ENCODE measurements around the gene USP13. TPM values are rescaled to one million over a fixed set of nuclear protein-coding genes. Genes with fewer than 3 reads are reported as not detected.

The USP13 gene
- total RNA-seq, 1 experiment from 2014 or later = 33.0 TPM

GRCh38 chr3:179822296-179822695 is 169.5 kb downstream of the USP13 start:
- no peak for DNase-seq (ENCODE audit: low spot score)
- no TSS peak for BruUV-seq (replicated peaks)
- Histone ChIP-seq H3K36me3 (ENCODE audit: insufficient read depth, low read length, poor library complexity, severe bottlenecking) (no peaks in the 10 kb centered on the region), H3K4me3 (ENCODE audit: low read depth, low read length, poor library complexity, severe bottlenecking) (no peak overlapping the region), H3K27me3 (replicated peaks; ENCODE audit: insufficient read depth, low read depth, low read length, poor library complexity) (peaks cover 28% of the 10 kb centered on the region), H3K27ac (ENCODE audit: low read depth, low read length, poor library complexity, severe bottlenecking) (no peak overlapping the region), H3K4me1 (ENCODE audit: insufficient read depth, low read length, poor library complexity, severe bottlenecking) (no peaks in the 10 kb centered on the region), H3K9me3 (ENCODE audit: low read depth, low read length, poor library complexity, severe bottlenecking) (no peaks in the 10 kb centered on the region)
- POLR2A ChIA-PET (ENCODE audit: low non-redundant PET) = no interaction called here
- CTCF ChIA-PET = no interaction called here
- TF ChIP-seq EZH2 (IDR thresholded peaks at IDR 0.05; ENCODE audit: borderline replicate concordance, low read depth, low read length, poor library complexity, severe bottlenecking) = no peak
- TF ChIP-seq, protein P1, sequence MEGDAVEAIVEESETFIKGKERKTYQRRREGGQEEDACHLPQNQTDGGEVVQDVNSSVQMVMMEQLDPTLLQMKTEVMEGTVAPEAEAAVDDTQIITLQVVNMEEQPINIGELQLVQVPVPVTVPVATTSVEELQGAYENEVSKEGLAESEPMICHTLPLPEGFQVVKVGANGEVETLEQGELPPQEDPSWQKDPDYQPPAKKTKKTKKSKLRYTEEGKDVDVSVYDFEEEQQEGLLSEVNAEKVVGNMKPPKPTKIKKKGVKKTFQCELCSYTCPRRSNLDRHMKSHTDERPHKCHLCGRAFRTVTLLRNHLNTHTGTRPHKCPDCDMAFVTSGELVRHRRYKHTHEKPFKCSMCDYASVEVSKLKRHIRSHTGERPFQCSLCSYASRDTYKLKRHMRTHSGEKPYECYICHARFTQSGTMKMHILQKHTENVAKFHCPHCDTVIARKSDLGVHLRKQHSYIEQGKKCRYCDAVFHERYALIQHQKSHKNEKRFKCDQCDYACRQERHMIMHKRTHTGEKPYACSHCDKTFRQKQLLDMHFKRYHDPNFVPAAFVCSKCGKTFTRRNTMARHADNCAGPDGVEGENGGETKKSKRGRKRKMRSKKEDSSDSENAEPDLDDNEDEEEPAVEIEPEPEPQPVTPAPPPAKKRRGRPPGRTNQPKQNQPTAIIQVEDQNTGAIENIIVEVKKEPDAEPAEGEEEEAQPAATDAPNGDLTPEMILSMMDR (conservative IDR thresholded peaks at IDR 0.05; ENCODE audit: low read depth, low read length) = no peak
- intact Hi-C loops (cut with micrococcal nuclease; ENCODE audit: unreplicated experiment) = no loop called here

DNA sequence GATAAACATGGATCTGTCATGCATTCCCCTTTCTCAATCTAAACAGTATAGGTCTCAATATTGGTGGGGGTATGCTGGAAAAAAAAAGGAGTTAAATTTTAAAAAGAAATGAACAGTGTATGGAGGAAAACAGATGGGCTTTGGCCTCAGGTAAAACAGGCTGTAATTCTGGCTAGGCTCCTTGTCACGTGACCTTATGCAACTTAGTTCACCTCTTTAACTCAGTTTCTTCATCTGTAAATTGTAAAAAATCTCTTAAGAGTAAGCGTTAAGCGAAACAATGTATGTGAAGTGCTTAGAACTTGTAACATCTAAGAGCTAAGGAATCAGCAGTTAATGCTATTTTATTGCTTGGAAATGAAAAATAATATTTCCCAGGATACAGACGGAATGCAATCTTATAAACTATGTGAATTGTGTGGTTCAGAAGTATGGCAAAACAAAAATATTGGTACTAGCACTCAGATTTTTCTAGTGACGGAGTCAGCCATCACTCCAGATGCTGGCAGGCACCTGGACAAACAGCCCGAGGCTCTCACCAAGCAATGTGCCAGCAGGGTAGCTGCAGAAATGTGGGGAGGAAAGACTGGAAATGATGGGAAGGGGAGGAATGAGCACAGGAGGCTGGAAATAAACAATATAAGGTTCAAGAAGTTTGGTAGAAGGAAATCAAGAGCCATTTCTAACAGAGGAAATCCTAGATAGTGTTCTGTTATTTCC is 172.8 kb downstream of the USP13 start:
- Histone ChIP-seq H3K36me3 (ENCODE audit: insufficient read depth, low read length, poor library complexity, severe bottlenecking) (no peaks in the 10 kb centered on the region), H3K27me3 (replicated peaks; ENCODE audit: insufficient read depth, low read depth, low read length, poor library complexity) (peaks cover 24% of the 10 kb centered on the region), H3K4me3 (ENCODE audit: low read depth, low read length, poor library complexity, severe bottlenecking) (no peak overlapping the region), H3K27ac (ENCODE audit: low read depth, low read length, poor library complexity, severe bottlenecking) (no peak overlapping the region), H3K4me1 (ENCODE audit: insufficient read depth, low read length, poor library complexity, severe bottlenecking) (no peaks in the 10 kb centered on the region), H3K9me3 (ENCODE audit: low read depth, low read length, poor library complexity, severe bottlenecking) (no peaks in the 10 kb centered on the region)
- intact Hi-C loops (cut with micrococcal nuclease; ENCODE audit: unreplicated experiment) = no loop called here
- ChIA-PET CTCF (no interaction called here), POLR2A (ENCODE audit: low non-redundant PET) (no interaction called here)
- TF ChIP-seq, protein P1 (conservative IDR thresholded peaks at IDR 0.05; ENCODE audit: low read depth, low read length) = no peak
- no peak for TF ChIP-seq EZH2 (IDR thresholded peaks at IDR 0.05; ENCODE audit: borderline replicate concordance, low read depth, low read length, poor library complexity, severe bottlenecking)
- BruUV-seq (replicated peaks) = no TSS peak
- DNase-seq (ENCODE audit: low spot score) = no peak

DNA sequence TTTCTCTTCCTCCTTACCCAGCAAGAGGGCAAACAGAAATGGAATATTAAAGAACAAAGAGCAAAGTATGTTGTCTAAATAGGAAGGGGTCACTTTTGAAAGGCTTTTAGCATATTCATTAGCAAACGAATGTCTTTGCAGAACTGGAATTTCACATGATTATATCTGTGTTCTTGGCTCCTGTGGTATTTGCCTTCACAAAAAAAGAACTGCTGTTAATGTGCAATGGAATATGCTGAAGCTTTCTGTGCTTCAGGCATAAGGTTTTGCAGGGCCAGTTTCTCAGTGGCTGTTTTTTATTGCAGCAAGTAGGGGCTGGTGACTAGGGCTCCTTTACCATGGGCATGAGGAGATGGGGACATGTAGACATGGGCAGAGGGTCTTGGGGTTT is 173.4 kb downstream of the USP13 start:
- Histone ChIP-seq H3K36me3 (ENCODE audit: insufficient read depth, low read length, poor library complexity, severe bottlenecking) (no peaks in the 10 kb centered on the region), H3K4me1 (ENCODE audit: insufficient read depth, low read length, poor library complexity, severe bottlenecking) (no peaks in the 10 kb centered on the region), H3K27me3 (replicated peaks; ENCODE audit: insufficient read depth, low read depth, low read length, poor library complexity) (peaks cover 18% of the 10 kb centered on the region), H3K27ac (ENCODE audit: low read depth, low read length, poor library complexity, severe bottlenecking) (no peak overlapping the region), H3K9me3 (ENCODE audit: low read depth, low read length, poor library complexity, severe bottlenecking) (no peaks in the 10 kb centered on the region), H3K4me3 (ENCODE audit: low read depth, low read length, poor library complexity, severe bottlenecking) (no peak overlapping the region)
- no peak for TF ChIP-seq EZH2 (IDR thresholded peaks at IDR 0.05; ENCODE audit: borderline replicate concordance, low read depth, low read length, poor library complexity, severe bottlenecking)
- ChIA-PET POLR2A (ENCODE audit: low non-redundant PET) (no interaction called here), CTCF (no interaction called here)
- no TSS peak for BruUV-seq (replicated peaks)
- no peak for DNase-seq (ENCODE audit: low spot score)
- intact Hi-C loops (cut with micrococcal nuclease; ENCODE audit: unreplicated experiment) = no loop called here

GRCh38 chr3:179828738-179829137 is 175.9 kb downstream of the USP13 start:
- H3K9me3 ChIP-seq (ENCODE audit: low read depth, low read length, poor library complexity, severe bottlenecking) = no peaks in the 10 kb centered on the region
- DNase-seq (ENCODE audit: low spot score) = no peak
- BruUV-seq (replicated peaks) = no TSS peak
- no peaks in the 10 kb centered on the region for H3K4me1 ChIP-seq (ENCODE audit: insufficient read depth, low read length, poor library complexity, severe bottlenecking)
- no peaks in the 10 kb centered on the region for H3K36me3 ChIP-seq (ENCODE audit: insufficient read depth, low read length, poor library complexity, severe bottlenecking)
- POLR2A ChIA-PET (ENCODE audit: low non-redundant PET) = no interaction called here
- CTCF ChIA-PET = no interaction called here
- no peak overlapping the region for H3K4me3 ChIP-seq (ENCODE audit: low read depth, low read length, poor library complexity, severe bottlenecking)
- no peak overlapping the region for H3K27ac ChIP-seq (ENCODE audit: low read depth, low read length, poor library complexity, severe bottlenecking)
- intact Hi-C loops (cut with micrococcal nuclease; ENCODE audit: unreplicated experiment) = no loop called here
- peaks cover under 1% of the 10 kb centered on the region for H3K27me3 ChIP-seq (replicated peaks; ENCODE audit: insufficient read depth, low read depth, low read length, poor library complexity)
- TF ChIP-seq, protein P1 (conservative IDR thresholded peaks at IDR 0.05; ENCODE audit: low read depth, low read length) = no peak
- no peak for TF ChIP-seq EZH2 (IDR thresholded peaks at IDR 0.05; ENCODE audit: borderline replicate concordance, low read depth, low read length, poor library complexity, severe bottlenecking)
